Frontal cortex (tissue), 4 donors: ENCODE data around the gene SP140L. TPM values are rescaled to one million over a fixed set of nuclear protein-coding genes. Genes with fewer than 3 reads are reported as not detected.
"Not testable (repeated sequence)": the region's sequence is repeated elsewhere in the genome, so short reads cannot be mapped to it uniquely, and the experiment has no call there.

ENCODE experiments used
- DNase-seq, 2 donors: peaks; one replicate each; pipeline ENCODE4 v3.0.0; 2012; ENCODE audit warnings: low spot score in 2 of 2
- FAIRE-seq: peaks from 2 replicates; lab custom pipeline; 2012; peaks lifted over from hg19 to GRCh38; lab: Jason Lieb, UNC
- total RNA-seq: library from RNA; depleted of rRNA; stranded (reverse); fragments of >200 nt; gene quantifications from one replicate; pipeline ENCODE4 v1.2.3, GENCODE V29; 2014
- donor health status: control.
- donor health status: control.
- donor health status: control.

The SP140L gene
- total RNA-seq, 1 donor from 2014 or later: 1.2 TPM

GRCh38 chr2:230412846-230413245 is 85.9 kb downstream of the SP140L start:
- FAIRE-seq: no peak

GRCh38 chr2:230413479-230413878 is 86.5 kb downstream of the SP140L start:
- DNase-seq: no peak
- no peak for FAIRE-seq

More at GRCh38 chr2:230412846-230413245, 85.9 kb downstream of the SP140L start:
- no peak for DNase-seq

- FAIRE-seq (no peak), DNase-seq (no peak)
Measured at GRCh38 chr2:230414302-230414701, 87.3 kb downstream of the SP140L start.

- DNase-seq (peak in 1 of 2 donors; percentile 29), FAIRE-seq (no peak)
Measured at GRCh38 chr2:230416061-230416721, 89.2 kb downstream of the SP140L start, which contains the start of gene SP100. Gene SP100, plus strand, starts transcription at chr2:230416201. Its CDS starts 96 bp downstream, at chr2:230416297.

GRCh38 chr2:230417436-230417835 is 90.4 kb downstream of the SP140L start:
- FAIRE-seq: no peak
- DNase-seq: no peak

- FAIRE-seq (no peak), DNase-seq (no peak)
Measured at GRCh38 chr2:230418341-230419016, 91.5 kb downstream of the SP140L start.

- DNase-seq: no peak
- FAIRE-seq: no peak
Measured at GRCh38 chr2:230419181-230419580, 92.2 kb downstream of the SP140L start.

GRCh38 chr2:230422149-230422548 is 95.2 kb downstream of the SP140L start:
- DNase-seq (no peak), FAIRE-seq (no peak)

- FAIRE-seq (no peak), DNase-seq (no peak)
Measured at GRCh38 chr2:230423851-230424458, 97.0 kb downstream of the SP140L start.

- no peak for DNase-seq
- FAIRE-seq: no peak
Measured at GRCh38 chr2:230425377-230425776, 98.4 kb downstream of the SP140L start.

- DNase-seq: no peak
- FAIRE-seq: no peak
Measured at GRCh38 chr2:230429513-230429912, 102.5 kb downstream of the SP140L start.

GRCh38 chr2:230430957-230431910 is 104.2 kb downstream of the SP140L start:
- no peak for FAIRE-seq
- DNase-seq: no peak

GRCh38 chr2:230434677-230435324 is 107.8 kb downstream of the SP140L start:
- FAIRE-seq: no peak
- no peak for DNase-seq

GRCh38 chr2:230435431-230435830 is 108.4 kb downstream of the SP140L start:
- FAIRE-seq: peak; percentile 40
- DNase-seq: no peak

- not testable (repeated sequence) for FAIRE-seq, DNase-seq
Measured at GRCh38 chr2:230439121-230439520, 112.1 kb downstream of the SP140L start.

GRCh38 chr2:230439590-230439989 is 112.6 kb downstream of the SP140L start:
- DNase-seq: no peak
- no peak for FAIRE-seq

- FAIRE-seq: no peak
- no peak for DNase-seq
Measured at GRCh38 chr2:230441227-230441897, 114.4 kb downstream of the SP140L start.

GRCh38 chr2:230443541-230443940 is 116.5 kb downstream of the SP140L start:
- FAIRE-seq (no peak), DNase-seq (no peak)

GRCh38 chr2:230444832-230445231 is 117.8 kb downstream of the SP140L start:
- FAIRE-seq (no peak), DNase-seq (no peak)
